ENCODE data around the gene ECM2.

The ECM2 gene

GRCh38 chr9:92508018-92508820, 27.6 kb downstream of the ECM2 start:
- Histone ChIP-seq H3K27me3 (ENCODE audit: insufficient read depth, low read depth, severe bottlenecking) (no peaks in the 10 kb centered on the region), H3K36me3 (no peaks in the 10 kb centered on the region), H3K9me3 (ENCODE audit: severe bottlenecking) (no peaks in the 10 kb centered on the region), H3K27ac (no peak overlapping the region), H3K4me3 (ENCODE audit: low read depth, low read length) (no peak overlapping the region)
- no peak for TF ChIP-seq CTCF (IDR thresholded peaks at IDR 0.05; ENCODE audit: low read depth, low read length)
- no peak for DNase-seq

- no peak overlapping the region for H3K27ac ChIP-seq
- H3K9me3 ChIP-seq (ENCODE audit: severe bottlenecking), result no peaks in the 10 kb centered on the region
- DNase-seq, result no peak
These were observed 28.3 kb downstream of the ECM2 start for GRCh38 chr9:92507496-92507895.

GRCh38 chr9:92507005-92507404, 28.8 kb downstream of the ECM2 start:
- Histone ChIP-seq H3K27me3 (ENCODE audit: insufficient read depth, low read depth, severe bottlenecking) (no peaks in the 10 kb centered on the region), H3K9me3 (ENCODE audit: severe bottlenecking) (no peaks in the 10 kb centered on the region), H3K36me3 (no peaks in the 10 kb centered on the region), H3K4me3 (ENCODE audit: low read depth, low read length) (no peak overlapping the region), H3K27ac (no peak overlapping the region)
- no peak for DNase-seq
- no peak for TF ChIP-seq CTCF (IDR thresholded peaks at IDR 0.05; ENCODE audit: low read depth, low read length)

More at GRCh38 chr9:92507496-92507895, 28.3 kb downstream of the ECM2 start:
- H3K36me3 ChIP-seq, result no peaks in the 10 kb centered on the region
- no peaks in the 10 kb centered on the region for H3K27me3 ChIP-seq (ENCODE audit: insufficient read depth, low read depth, severe bottlenecking)
- H3K4me3 ChIP-seq (ENCODE audit: low read depth, low read length), result no peak overlapping the region
- no peak for TF ChIP-seq CTCF (IDR thresholded peaks at IDR 0.05; ENCODE audit: low read depth, low read length)

- no peak for TF ChIP-seq CTCF (IDR thresholded peaks at IDR 0.05; ENCODE audit: low read depth, low read length)
- H3K27me3 ChIP-seq (ENCODE audit: insufficient read depth, low read depth, severe bottlenecking), result no peaks in the 10 kb centered on the region
- H3K36me3 ChIP-seq, result no peaks in the 10 kb centered on the region
- no peak overlapping the region for H3K27ac ChIP-seq
- H3K4me3 ChIP-seq (ENCODE audit: low read depth, low read length), result no peak overlapping the region
- no peaks in the 10 kb centered on the region for H3K9me3 ChIP-seq (ENCODE audit: severe bottlenecking)
- DNase-seq, result no peak
These were observed 29.5 kb downstream of the ECM2 start for GRCh38 chr9:92506184-92506857.

- Histone ChIP-seq H3K36me3 (no peaks in the 10 kb centered on the region), H3K9me3 (ENCODE audit: severe bottlenecking) (no peaks in the 10 kb centered on the region), H3K4me3 (ENCODE audit: low read depth, low read length) (no peak overlapping the region), H3K27ac (no peak overlapping the region), H3K27me3 (ENCODE audit: insufficient read depth, low read depth, severe bottlenecking) (no peaks in the 10 kb centered on the region)
- no peak for DNase-seq
- no peak for TF ChIP-seq CTCF (IDR thresholded peaks at IDR 0.05; ENCODE audit: low read depth, low read length)
These were observed 30.9 kb downstream of the ECM2 start for GRCh38 chr9:92504881-92505280.

Data from WERI-Rb-1 (cell line).